Neural progenitor cell (in vitro differentiated cells): Measurements from ENCODE around the gene EFL1. TPM values are rescaled to one million over a fixed set of nuclear protein-coding genes. Genes with fewer than 3 reads are reported as not detected.

Experiments used
- DNase-seq: peaks from one replicate; pipeline ENCODE4 v3.0.0-alpha.2; 2016; ENCODE audit warnings: low spot score
- H2AFZ ChIP-seq: fragments of 200-600 bp; sonication (generic); replicated peaks from 2 replicates; pipeline ENCODE4 v1.6.1; 2016; ENCODE audit warnings: antibody characterized with exemption
- H3F3A ChIP-seq: fragments of 200-600 bp; sonication (generic); 2 replicates; pipeline ENCODE4 v1.6.1; 2016; ENCODE audit warnings: antibody characterized with exemption, low read depth
- H3K27ac ChIP-seq: fragments of 200-600 bp; sonication (generic); 2 replicates; pipeline ENCODE4 v1.5.1; 2016; ENCODE audit warnings: mild to moderate bottlenecking
- H3K27me3 ChIP-seq: fragments of 200-600 bp; sonication (generic); 2 replicates; pipeline ENCODE4 v1.6.1; 2016; ENCODE audit warnings: mild to moderate bottlenecking, moderate library complexity
- H3K36me3 ChIP-seq: fragments of 200-600 bp; sonication (generic); 2 replicates; pipeline ENCODE4 v1.5.1; 2016
- H3K4me1 ChIP-seq: fragments of 200-600 bp; sonication (generic); 2 replicates; pipeline ENCODE4 v1.6.1; 2016; ENCODE audit warnings: mixed run types
- H3K4me2 ChIP-seq: fragments of 200-600 bp; sonication (generic); 2 replicates; pipeline ENCODE4 v1.6.1; 2016
- H3K4me3 ChIP-seq: fragments of 200-600 bp; sonication (generic); 2 replicates; pipeline ENCODE4 v1.5.1; 2016
- H3K79me2 ChIP-seq: fragments of 200-600 bp; sonication (generic); 2 replicates; pipeline ENCODE4 v1.6.1; 2016; ENCODE audit warnings: low read depth
- H3K9ac ChIP-seq: fragments of 200-600 bp; sonication (generic); 2 replicates; pipeline ENCODE4 v1.6.1; 2016
- H3K9me3 ChIP-seq: fragments of 200-600 bp; sonication (generic); 2 replicates; pipeline ENCODE4 v1.5.1; 2016; ENCODE audit warnings: low read depth
- H4K20me1 ChIP-seq: fragments of 200-600 bp; sonication (generic); 2 replicates; pipeline ENCODE4 v1.6.1; 2016; ENCODE audit warnings: low read depth
- H3K27ac Mint-ChIP-seq: 3 replicates; pipeline ENCODE4 v1.8.0; 2021; ENCODE audit warnings: mixed read lengths
- H3K27me3 Mint-ChIP-seq: 2 replicates; pipeline ENCODE4 v1.8.0; 2022; ENCODE audit warnings: low read depth, mild to moderate bottlenecking, inconsistent platforms, moderate library complexity, mixed read lengths; ENCODE audit not compliant: insufficient read depth
- H3K36me3 Mint-ChIP-seq: 3 replicates; pipeline ENCODE4 v1.8.0; 2021; ENCODE audit warnings: mixed read lengths
- H3K4me1 Mint-ChIP-seq: 3 replicates; pipeline ENCODE4 v1.8.0; 2021; ENCODE audit warnings: mixed read lengths
- H3K4me3 Mint-ChIP-seq: 3 replicates; pipeline ENCODE4 v1.8.0; 2021; ENCODE audit warnings: mild to moderate bottlenecking, moderate library complexity, mixed read lengths
- H3K9me3 Mint-ChIP-seq: 3 replicates; pipeline ENCODE4 v1.8.0; 2020; ENCODE audit warnings: mixed read lengths
- EZH2 ChIP-seq: fragments of 200-600 bp; sonication (generic); IDR thresholded peaks from 2 replicates; pipeline ENCODE4 v1.6.1; 2017; ENCODE audit warnings: antibody characterized with exemption, mild to moderate bottlenecking, moderate library complexity
- EZH2phosphoT487 ChIP-seq: fragments of 200-600 bp; sonication (generic); IDR thresholded peaks from 2 replicates; pipeline ENCODE4 v1.6.1; 2017; ENCODE audit warnings: antibody characterized with exemption
- total RNA-seq: library from RNA; depleted of rRNA; stranded (reverse); fragments of >200 nt; gene quantifications from 2 replicates; pipeline ENCODE4 v1.2.3, GENCODE V29; 2015; ENCODE audit warnings: low replicate concordance
- TF ChIP-seq, protein P1 (sequence below): fragments of 200-600 bp; sonication (generic); IDR thresholded peaks from 2 replicates; pipeline ENCODE4 v1.5.1; 2017; ENCODE audit warnings: antibody characterized with exemption, mild to moderate bottlenecking

Gene EFL1
- total RNA-seq, 1 donor from 2014 or later = 42.4 TPM

DNA sequence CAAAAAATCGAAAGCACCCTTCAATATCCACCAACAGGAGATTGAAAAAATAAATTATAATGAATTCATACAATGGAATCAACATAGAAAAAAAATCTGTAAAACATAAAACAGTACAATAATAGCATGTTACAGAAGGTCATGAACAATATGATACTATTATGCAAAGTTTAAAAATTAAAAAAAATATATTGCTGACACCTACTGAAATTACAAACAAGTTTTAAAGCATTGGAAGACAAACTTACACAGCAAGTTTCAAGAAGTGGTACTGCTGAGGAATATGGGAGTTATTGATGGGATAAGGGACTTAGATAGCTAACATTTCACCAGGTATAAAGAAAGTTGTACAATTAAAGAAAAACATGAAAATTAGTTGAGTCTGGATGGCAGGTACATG lies 89.4 kb downstream of the EFL1 start:
- TF ChIP-seq, protein P1, sequence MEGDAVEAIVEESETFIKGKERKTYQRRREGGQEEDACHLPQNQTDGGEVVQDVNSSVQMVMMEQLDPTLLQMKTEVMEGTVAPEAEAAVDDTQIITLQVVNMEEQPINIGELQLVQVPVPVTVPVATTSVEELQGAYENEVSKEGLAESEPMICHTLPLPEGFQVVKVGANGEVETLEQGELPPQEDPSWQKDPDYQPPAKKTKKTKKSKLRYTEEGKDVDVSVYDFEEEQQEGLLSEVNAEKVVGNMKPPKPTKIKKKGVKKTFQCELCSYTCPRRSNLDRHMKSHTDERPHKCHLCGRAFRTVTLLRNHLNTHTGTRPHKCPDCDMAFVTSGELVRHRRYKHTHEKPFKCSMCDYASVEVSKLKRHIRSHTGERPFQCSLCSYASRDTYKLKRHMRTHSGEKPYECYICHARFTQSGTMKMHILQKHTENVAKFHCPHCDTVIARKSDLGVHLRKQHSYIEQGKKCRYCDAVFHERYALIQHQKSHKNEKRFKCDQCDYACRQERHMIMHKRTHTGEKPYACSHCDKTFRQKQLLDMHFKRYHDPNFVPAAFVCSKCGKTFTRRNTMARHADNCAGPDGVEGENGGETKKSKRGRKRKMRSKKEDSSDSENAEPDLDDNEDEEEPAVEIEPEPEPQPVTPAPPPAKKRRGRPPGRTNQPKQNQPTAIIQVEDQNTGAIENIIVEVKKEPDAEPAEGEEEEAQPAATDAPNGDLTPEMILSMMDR = no peak
- TF ChIP-seq EZH2phosphoT487 = no peak
- TF ChIP-seq EZH2 = no peak
- DNase-seq = no peak
- Mint-ChIP-seq H3K9me3 (no peaks in the 10 kb centered on the region), H3K4me1 (no peaks in the 10 kb centered on the region), H3K4me3 (no peak overlapping the region), H3K27me3 (no peaks in the 10 kb centered on the region), H3K27ac (no peak overlapping the region), H3K36me3 (peaks cover 11% of the 10 kb centered on the region)
- Histone ChIP-seq H3F3A (no peaks in the 10 kb centered on the region), H4K20me1 (no peaks in the 10 kb centered on the region), H3K9ac (no peak overlapping the region), H3K4me3 (no peak overlapping the region), H3K4me2 (no peak overlapping the region), H3K9me3 (no peaks in the 10 kb centered on the region), H3K4me1 (no peaks in the 10 kb centered on the region), H3K27ac (no peak overlapping the region), H2AFZ (no peak overlapping the region), H3K79me2 (no peaks in the 10 kb centered on the region), H3K36me3 (no peaks in the 10 kb centered on the region), H3K27me3 (no peaks in the 10 kb centered on the region)

DNA sequence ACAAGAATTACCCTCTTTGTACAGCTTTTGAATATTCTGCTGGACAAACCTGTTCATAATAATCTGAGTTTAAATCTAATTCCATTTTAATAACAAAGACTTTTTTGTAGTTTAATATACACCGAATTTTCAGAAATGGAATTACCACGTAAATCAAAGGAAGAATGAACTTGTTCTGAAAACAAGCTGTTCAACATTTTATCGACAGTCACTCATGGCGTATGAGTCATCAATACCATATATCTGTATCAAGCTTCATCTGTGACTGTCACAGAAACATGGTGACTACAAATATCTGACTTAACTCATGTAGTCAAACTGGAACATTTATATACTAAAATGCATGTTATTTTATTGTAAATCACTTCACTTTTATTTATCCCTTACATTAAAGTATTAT lies 90.0 kb downstream of the EFL1 start:
- Mint-ChIP-seq H3K27me3 (no peaks in the 10 kb centered on the region), H3K27ac (no peak overlapping the region), H3K9me3 (no peaks in the 10 kb centered on the region), H3K4me3 (no peak overlapping the region), H3K4me1 (no peaks in the 10 kb centered on the region), H3K36me3 (peaks cover 12% of the 10 kb centered on the region)
- Histone ChIP-seq H3K4me2 (no peak overlapping the region), H3K9ac (no peak overlapping the region), H3K79me2 (no peaks in the 10 kb centered on the region), H3K36me3 (no peaks in the 10 kb centered on the region), H3K4me3 (no peak overlapping the region), H3K4me1 (no peaks in the 10 kb centered on the region), H3K27me3 (no peaks in the 10 kb centered on the region), H3F3A (no peaks in the 10 kb centered on the region), H3K27ac (no peak overlapping the region), H2AFZ (no peak overlapping the region), H3K9me3 (no peaks in the 10 kb centered on the region), H4K20me1 (no peaks in the 10 kb centered on the region)
- no peak for DNase-seq
- TF ChIP-seq, protein P1 = no peak
- no peak for TF ChIP-seq EZH2phosphoT487
- TF ChIP-seq EZH2 = no peak

DNA sequence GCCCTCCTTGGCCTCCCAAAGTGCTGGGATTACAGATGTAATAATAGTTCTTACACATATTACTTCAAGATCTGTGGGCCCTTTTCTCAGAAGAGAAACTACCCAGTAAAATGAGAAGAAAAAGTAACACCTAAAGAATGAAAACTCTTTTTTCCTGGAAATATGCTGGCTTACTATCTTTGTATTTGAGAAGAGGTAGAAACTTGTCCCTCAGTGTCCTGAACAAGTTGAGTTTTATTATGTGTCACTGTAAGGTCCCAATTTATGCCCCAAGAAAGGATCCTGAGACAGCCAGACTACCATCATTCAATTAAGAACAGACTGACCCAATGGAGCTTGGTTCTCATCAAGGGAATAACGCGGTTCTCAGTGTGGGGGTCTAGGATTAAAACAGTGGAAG lies 93.8 kb downstream of the EFL1 start:
- Histone ChIP-seq H3K4me1 (no peaks in the 10 kb centered on the region), H3K4me3 (no peak overlapping the region), H3K9me3 (no peaks in the 10 kb centered on the region), H3K36me3 (no peaks in the 10 kb centered on the region), H3K79me2 (no peaks in the 10 kb centered on the region), H3K4me2 (no peak overlapping the region), H3K27ac (no peak overlapping the region), H3F3A (no peaks in the 10 kb centered on the region), H3K27me3 (no peaks in the 10 kb centered on the region), H2AFZ (no peak overlapping the region), H4K20me1 (no peaks in the 10 kb centered on the region), H3K9ac (no peak overlapping the region)
- TF ChIP-seq EZH2 = no peak
- no peak for TF ChIP-seq EZH2phosphoT487
- TF ChIP-seq, protein P1 = no peak
- DNase-seq = no peak
- no peaks in the 10 kb centered on the region for H3K27me3 Mint-ChIP-seq
- H3K4me1 Mint-ChIP-seq = peaks cover 3% of the 10 kb centered on the region
- H3K9me3 Mint-ChIP-seq = no peaks in the 10 kb centered on the region
- H3K36me3 Mint-ChIP-seq = peaks cover 12% of the 10 kb centered on the region
- no peak overlapping the region for H3K4me3 Mint-ChIP-seq
- no peak overlapping the region for H3K27ac Mint-ChIP-seq
